OCI-LY7 (cell line): ENCODE results near the gene SLIT3.

Source experiments
- EZH2phosphoT487 ChIP-seq: fragments of 200-600 bp; sonication (generic); IDR thresholded peaks from 2 replicates; pipeline ENCODE4 v1.6.1; 2018; ENCODE audit warnings: low read depth, borderline replicate concordance, mild to moderate bottlenecking, mixed run types, antibody characterized with exemption, low read length, moderate library complexity, mixed read lengths
- TF ChIP-seq, protein P1 (sequence below): fragments of 200-600 bp; sonication (generic); conservative IDR thresholded peaks from 2 replicates; pipeline ENCODE4 v1.5.1; 2014; ENCODE audit warnings: mild to moderate bottlenecking, antibody characterized with exemption, low read length, moderate library complexity, mixed read lengths

DNA sequence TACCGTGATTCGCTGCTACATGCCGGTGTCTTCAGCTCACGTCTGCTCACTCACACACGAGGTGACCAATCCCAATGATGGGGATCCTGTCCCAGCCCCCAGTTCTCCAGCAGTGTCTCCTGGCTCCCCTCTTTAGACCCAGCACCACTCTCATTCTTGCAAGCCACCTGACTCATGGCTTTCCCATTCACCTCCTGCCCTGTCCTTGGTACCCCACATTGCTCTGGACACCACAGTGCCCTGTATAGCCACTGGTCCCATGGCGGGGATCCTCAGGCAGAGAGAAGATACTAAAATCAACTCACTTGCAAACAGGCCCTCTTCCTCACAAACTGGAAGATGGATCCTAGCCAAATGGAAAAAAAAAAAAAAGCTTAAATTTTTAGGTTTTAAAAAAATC is 81.0 kb downstream of the SLIT3 start:
- TF ChIP-seq, protein P1, sequence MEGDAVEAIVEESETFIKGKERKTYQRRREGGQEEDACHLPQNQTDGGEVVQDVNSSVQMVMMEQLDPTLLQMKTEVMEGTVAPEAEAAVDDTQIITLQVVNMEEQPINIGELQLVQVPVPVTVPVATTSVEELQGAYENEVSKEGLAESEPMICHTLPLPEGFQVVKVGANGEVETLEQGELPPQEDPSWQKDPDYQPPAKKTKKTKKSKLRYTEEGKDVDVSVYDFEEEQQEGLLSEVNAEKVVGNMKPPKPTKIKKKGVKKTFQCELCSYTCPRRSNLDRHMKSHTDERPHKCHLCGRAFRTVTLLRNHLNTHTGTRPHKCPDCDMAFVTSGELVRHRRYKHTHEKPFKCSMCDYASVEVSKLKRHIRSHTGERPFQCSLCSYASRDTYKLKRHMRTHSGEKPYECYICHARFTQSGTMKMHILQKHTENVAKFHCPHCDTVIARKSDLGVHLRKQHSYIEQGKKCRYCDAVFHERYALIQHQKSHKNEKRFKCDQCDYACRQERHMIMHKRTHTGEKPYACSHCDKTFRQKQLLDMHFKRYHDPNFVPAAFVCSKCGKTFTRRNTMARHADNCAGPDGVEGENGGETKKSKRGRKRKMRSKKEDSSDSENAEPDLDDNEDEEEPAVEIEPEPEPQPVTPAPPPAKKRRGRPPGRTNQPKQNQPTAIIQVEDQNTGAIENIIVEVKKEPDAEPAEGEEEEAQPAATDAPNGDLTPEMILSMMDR, result no peak
- no peak for TF ChIP-seq EZH2phosphoT487
